Mesenteric fat pad (tissue), 1 donor: ENCODE measurements around the gene GPATCH4. TPM values are rescaled to one million over a fixed set of nuclear protein-coding genes. Genes with fewer than 3 reads are reported as not detected.

Experiments
- DNase-seq: peaks from one replicate; pipeline ENCODE4 v3.0.0-alpha.2; 2020; ENCODE audit warnings: low spot score
- total RNA-seq: library from RNA; stranded (reverse); fragmentation: NEBNext Ultra II Directional; extraction: Animal tissue kit (Norgen Biotek cat#: 25700); gene quantifications from one replicate; pipeline ENCODE4 v1.2.1, GENCODE V29; 2021
- donor health status: DM: yes; HTN: yes; CAD: no.

GPATCH4 gene
- total RNA-seq, 1 donor from 2014 or later, result 40.4 TPM

DNA sequence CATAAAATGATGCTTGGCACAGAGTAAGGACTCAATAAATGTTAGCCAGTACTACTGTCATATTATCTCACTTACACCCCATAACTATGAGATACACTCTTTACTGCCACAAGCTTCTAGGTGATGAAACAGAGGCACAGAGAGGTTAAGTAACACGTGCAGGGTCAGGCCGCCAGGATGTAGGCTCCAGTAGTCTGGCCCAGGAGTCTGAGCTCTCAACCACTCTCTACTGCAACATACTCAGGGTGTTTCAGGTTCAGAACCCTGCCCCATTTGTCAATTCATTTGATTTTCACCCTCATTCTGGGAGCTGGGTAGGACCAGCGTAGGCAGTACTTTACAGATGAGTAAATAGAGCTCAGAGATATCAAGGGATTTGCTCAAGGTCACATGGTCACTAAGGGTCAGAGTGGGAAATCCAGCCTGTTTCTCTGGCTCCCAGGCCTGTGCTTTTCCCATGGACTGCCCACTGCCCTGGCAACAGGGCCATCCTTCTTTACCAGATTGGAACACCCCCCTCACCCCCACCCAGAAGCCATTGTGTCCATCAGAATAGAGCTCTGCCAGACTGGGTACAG is 50.1 kb downstream of the GPATCH4 start:
- DNase-seq, result no peak

DNA sequence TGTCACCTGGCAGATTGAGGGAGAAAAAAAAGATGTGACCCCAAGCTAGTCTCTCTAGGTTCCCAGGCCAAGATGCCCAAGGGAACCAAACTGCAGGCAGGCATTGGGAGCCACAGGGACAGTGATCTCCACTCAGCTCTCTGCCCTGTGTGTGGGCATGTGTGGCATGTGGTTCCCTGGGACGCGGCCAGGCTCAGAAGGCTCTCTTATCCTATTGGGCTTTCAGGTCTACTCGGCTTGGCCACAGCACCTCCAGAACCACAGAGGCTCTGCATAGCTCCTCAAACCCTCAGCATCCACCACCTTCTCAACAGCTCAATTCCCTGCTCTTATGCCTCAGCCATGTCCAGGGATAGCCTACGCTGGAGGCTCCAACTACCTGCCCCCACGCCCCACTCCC is 50.9 kb downstream of the GPATCH4 start:
- no peak for DNase-seq

DNA sequence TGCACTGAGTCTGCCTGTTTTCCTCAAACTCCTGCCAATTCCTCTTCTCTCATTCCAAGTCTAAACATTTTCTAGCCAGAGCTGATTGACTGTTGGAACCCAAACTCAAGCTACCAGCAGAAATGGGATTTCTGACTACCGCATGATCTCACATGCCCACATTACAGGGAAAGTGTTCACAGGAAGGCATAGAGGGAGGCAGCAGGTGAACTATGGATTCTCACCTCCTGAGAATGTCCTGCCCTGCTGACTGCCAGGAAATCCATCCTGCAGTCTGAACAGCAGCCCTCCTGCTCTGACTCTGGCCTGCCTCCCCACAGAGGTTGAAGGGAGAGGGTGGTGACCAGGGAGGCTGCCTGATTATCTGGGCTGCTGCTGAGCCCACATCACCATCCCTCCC is 51.4 kb downstream of the GPATCH4 start:
- no peak for DNase-seq

DNA sequence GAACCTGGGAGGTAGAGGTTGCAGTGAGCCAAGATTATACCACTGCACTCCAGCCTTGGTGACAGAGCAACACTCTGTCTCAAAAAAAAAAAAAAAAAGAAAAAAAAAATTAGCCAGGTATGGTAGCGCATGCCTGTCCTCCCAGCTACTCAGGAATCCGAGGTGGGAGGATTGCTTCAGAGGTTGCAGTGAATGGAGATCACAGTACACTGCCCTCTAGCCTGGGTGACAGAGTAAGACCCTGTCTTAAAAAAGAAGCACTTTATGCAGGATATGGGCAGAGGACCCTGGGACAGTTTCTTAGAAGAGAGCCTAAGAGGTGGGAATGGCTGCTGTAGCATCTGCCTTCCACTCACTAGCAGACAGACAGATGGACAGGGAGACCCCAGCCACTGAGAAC is 51.9 kb downstream of the GPATCH4 start:
- DNase-seq, result no peak

DNA sequence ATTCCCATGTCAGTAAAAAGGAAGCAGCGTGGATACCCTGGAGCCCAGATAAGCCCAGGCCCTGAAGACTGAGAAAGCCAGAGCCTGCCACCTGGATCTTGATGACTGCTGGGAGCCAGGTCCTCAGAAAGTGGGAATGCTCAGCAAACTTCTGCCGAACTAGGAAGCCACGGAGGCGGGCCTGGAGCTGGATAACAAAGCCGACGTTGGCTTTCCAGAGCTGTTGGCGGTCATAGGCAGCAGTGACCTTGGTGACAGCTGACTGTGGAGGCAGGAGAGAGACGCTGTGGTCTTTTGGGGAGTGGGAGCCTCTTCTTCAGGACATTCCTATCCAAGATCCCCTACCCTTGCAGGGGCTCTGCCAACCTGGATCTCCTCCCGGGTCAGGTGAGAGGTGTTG is 53.3 kb downstream of the GPATCH4 start:
- DNase-seq, result no peak

DNA sequence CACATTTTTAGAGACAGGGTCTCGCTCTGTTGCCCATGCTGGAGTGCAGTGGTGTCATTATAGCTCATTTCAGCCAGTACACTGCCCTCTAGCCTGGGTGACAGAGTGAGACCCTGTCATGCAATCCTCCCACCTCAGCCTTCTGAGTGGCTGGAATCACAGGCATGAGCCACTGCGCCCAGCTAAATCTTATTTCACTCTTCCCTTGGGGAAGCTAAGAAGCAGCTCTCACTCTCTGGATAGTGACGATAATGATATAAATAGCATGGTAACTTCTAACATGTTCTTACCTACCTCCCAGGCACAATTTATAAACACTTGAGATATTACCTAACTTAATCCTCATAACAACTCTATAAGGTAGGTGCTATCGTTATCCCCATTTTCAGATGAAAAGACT is 53.8 kb downstream of the GPATCH4 start:
- no peak for DNase-seq

DNA sequence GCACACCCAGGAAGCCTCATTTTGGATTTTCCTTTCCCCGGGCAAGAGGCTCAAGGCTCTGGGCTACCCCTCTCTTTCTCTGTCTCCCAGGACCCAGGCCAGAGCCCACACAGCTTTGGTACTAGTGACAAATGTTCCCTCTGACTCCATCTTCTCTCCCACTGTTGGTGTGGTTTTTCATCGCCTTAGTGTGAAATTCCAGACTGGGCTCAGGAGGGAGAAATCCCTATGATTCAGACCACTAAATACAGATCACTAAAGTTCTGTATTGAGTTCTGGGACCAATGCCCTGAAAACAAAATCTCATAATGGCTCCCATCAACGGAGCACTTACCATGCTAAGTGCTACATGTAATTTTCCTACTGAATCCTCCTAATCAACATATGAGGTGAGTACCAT is 55.0 kb downstream of the GPATCH4 start:
- no peak for DNase-seq

DNA sequence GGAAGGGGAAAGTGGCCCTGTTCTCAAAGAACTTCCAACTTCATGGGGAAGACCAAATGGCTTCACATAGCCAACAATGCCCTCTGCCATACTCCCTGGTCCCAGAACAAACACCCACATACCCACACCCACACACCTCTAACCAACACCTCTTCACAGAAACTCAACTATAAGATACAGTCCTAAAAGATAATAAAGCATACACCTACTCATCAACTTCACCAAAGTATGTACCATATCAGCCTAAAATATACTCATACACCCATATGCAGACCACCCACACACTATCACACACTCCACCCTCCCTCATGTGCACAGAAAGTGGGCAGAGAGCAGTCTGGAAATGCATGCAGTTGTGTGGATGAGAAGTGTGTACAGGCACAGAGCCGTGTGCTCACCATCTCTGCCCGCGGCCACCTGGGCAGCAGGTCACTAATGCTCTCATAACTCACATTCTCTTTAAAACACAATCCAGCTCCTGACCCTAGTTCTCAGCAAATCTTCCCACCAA is 56.6 kb downstream of the GPATCH4 start:
- DNase-seq, result no peak

Other genes with a start within 250 kb of the GPATCH4 start
- not detected for gene RHBG, start 232.3 kb downstream of the GPATCH4 start, total RNA-seq
- 38.7 TPM for gene MEF2D, start 100.7 kb downstream of the GPATCH4 start, total RNA-seq
- 0.55 TPM for gene IQGAP3, start 28.9 kb downstream of the GPATCH4 start, total RNA-seq
- not detected for gene TTC24, start 21.8 kb downstream of the GPATCH4 start, total RNA-seq
- gene NAXE, start 9.7 kb downstream of the GPATCH4 start, total RNA-seq, result 55.1 TPM
- gene HAPLN2, start 17.9 kb upstream of the GPATCH4 start, total RNA-seq, result 0.35 TPM
- 0.16 TPM for gene BCAN, start 40.6 kb upstream of the GPATCH4 start, total RNA-seq
- 49.5 TPM for gene NES, start 75.9 kb upstream of the GPATCH4 start, total RNA-seq
- 6.7 TPM for gene CRABP2, start 104.1 kb upstream of the GPATCH4 start, total RNA-seq
- gene METTL25B, start 127.0 kb upstream of the GPATCH4 start, total RNA-seq, result 20.0 TPM
- 24.4 TPM for gene ISG20L2, start 127.3 kb upstream of the GPATCH4 start, total RNA-seq
- 89.6 TPM for gene MRPL24, start 139.6 kb upstream of the GPATCH4 start, total RNA-seq
- gene HDGF, start 150.2 kb upstream of the GPATCH4 start, total RNA-seq, result 154 TPM
- 64.4 TPM for gene PRCC, start 166.1 kb upstream of the GPATCH4 start, total RNA-seq
- gene SH2D2A, start 215.4 kb upstream of the GPATCH4 start, total RNA-seq, result 4.7 TPM